Panc1 (cell line): Measurements from ENCODE around the gene ANAPC16. TPM values are rescaled to one million over a fixed set of nuclear protein-coding genes. Genes with fewer than 3 reads are reported as not detected.
"Not testable (repeated sequence)": the region's sequence is repeated elsewhere in the genome, so short reads cannot be mapped to it uniquely, and the experiment has no call there.

Experiments
- ATAC-seq: fragments of 200-7000 bp; cut with Tn5 transposase; 2 replicates; pipeline ENCODE4 v1.9.1; 2020; ENCODE audit warnings: mild to moderate bottlenecking, moderate library complexity
- BruUV-seq: library from RNA; stranded (reverse); fragments of 400-500 nt; replicated peaks from 2 replicates; lab custom pipeline; 2021; lab: Mats Ljungman, UMichigan
- CTCF ChIA-PET: fragments of 300-600 bp; sonication (Branson Sonifier 250); formaldehyde crosslinking; loops from one replicate; lab custom pipeline; 2022; ENCODE audit warnings: antibody characterized with exemption; lab: Charles Lee
- POLR2A ChIA-PET: fragments of 300-600 bp; sonication (Branson Sonifier 250); formaldehyde crosslinking; loops from one replicate; lab custom pipeline; 2022; ENCODE audit warnings: antibody characterized with exemption; lab: Charles Lee
- DNase-seq: peaks from one replicate; pipeline ENCODE4 v3.0.0-alpha.2; 2010; ENCODE audit warnings: low read depth, low spot score
- H3K27ac ChIP-seq: 2 replicates; pipeline ENCODE4 v1.5.1; 2011; ENCODE audit warnings: mild to moderate bottlenecking, low read length, inconsistent platforms
- H3K27me3 ChIP-seq: fragments of 200-500 bp; sonication (Bioruptor generic); 2 replicates; pipeline ENCODE4 v1.6.0; 2014; ENCODE audit warnings: low read length, inconsistent platforms; ENCODE audit not compliant: control insufficient read depth, insufficient read depth
- H3K36me3 ChIP-seq: fragments of 200-500 bp; sonication (Bioruptor generic); 2 replicates; pipeline ENCODE4 v1.5.1; 2014; ENCODE audit warnings: inconsistent platforms, mild to moderate bottlenecking, low read length, moderate library complexity; ENCODE audit not compliant: control insufficient read depth, insufficient read depth
- H3K4me1 ChIP-seq: 2 replicates; pipeline ENCODE4 v1.5.1; 2011; ENCODE audit warnings: inconsistent platforms, mild to moderate bottlenecking, low read length, moderate library complexity; ENCODE audit not compliant: control insufficient read depth, insufficient read depth
- H3K4me3 ChIP-seq, 2 experiments: 2 replicates each; pipeline ENCODE4 v1.5.1; 2011 to 2012; ENCODE audit warnings: low read depth in 2 of 2, low read length in 2 of 2, mild to moderate bottlenecking in 2 of 2, inconsistent platforms in 1 of 2, moderate library complexity in 1 of 2
- H3K9me3 ChIP-seq: fragments of 200-500 bp; sonication (Bioruptor generic); 2 replicates; pipeline ENCODE4 v1.5.1; 2014; ENCODE audit warnings: low read depth, mild to moderate bottlenecking, inconsistent platforms, low read length, moderate library complexity; ENCODE audit not compliant: control insufficient read depth, insufficient read depth
- POLR2AphosphoS5 ChIP-seq: IDR thresholded peaks from 2 replicates; pipeline ENCODE4 v1.6.1; 2012; ENCODE audit warnings: mild to moderate bottlenecking, low read depth, low read length, moderate library complexity
- SIN3A ChIP-seq: IDR thresholded peaks from 2 replicates; pipeline ENCODE4 v1.6.1; 2012; ENCODE audit warnings: low read depth, mild to moderate bottlenecking, low read length, moderate library complexity, borderline replicate concordance; ENCODE audit not compliant: insufficient read depth
- TCF7L2 ChIP-seq: IDR thresholded peaks from 2 replicates; pipeline ENCODE4 v1.6.1; 2011; ENCODE audit warnings: mild to moderate bottlenecking, low read depth, low read length, inconsistent platforms
- in situ Hi-C: cut with HindIII; loops from 2 replicates; pipeline ENCODE4 v1.10.0; 2016; ENCODE audit warnings: low sequenced_read_pairs, low pct_unique_long_range_greater_than_20kb
- intact Hi-C: fragments of 100-400 bp; cut with micrococcal nuclease; formaldehyde crosslinking; loops from one replicate; pipeline ENCODE4 v1.10.0; 2022; ENCODE audit not compliant: unreplicated experiment
- total RNA-seq: library from RNA; stranded (reverse); gene quantifications from one replicate; pipeline ENCODE4 v1.2.1, GENCODE V29; 2021; ENCODE audit not compliant: unreplicated experiment
- TF ChIP-seq, protein P1 (sequence below): fragments of 450-650 bp; IDR thresholded peaks from 2 replicates; pipeline ENCODE4 v1.5.1; 2017; ENCODE audit warnings: mild to moderate bottlenecking
- TF ChIP-seq, protein P2 (sequence below), 2 experiments: IDR thresholded peaks; 2 replicates each; pipeline ENCODE4 v1.6.1; 2011 to 2012; ENCODE audit warnings: low read depth in 2 of 2, control low read depth in 1 of 2, low read length in 1 of 2, mild to moderate bottlenecking in 1 of 2, moderate library complexity in 1 of 2; ENCODE audit not compliant: insufficient read depth in 1 of 2

Gene ANAPC16
- total RNA-seq, 1 experiment from 2014 or later = 110 TPM

DNA sequence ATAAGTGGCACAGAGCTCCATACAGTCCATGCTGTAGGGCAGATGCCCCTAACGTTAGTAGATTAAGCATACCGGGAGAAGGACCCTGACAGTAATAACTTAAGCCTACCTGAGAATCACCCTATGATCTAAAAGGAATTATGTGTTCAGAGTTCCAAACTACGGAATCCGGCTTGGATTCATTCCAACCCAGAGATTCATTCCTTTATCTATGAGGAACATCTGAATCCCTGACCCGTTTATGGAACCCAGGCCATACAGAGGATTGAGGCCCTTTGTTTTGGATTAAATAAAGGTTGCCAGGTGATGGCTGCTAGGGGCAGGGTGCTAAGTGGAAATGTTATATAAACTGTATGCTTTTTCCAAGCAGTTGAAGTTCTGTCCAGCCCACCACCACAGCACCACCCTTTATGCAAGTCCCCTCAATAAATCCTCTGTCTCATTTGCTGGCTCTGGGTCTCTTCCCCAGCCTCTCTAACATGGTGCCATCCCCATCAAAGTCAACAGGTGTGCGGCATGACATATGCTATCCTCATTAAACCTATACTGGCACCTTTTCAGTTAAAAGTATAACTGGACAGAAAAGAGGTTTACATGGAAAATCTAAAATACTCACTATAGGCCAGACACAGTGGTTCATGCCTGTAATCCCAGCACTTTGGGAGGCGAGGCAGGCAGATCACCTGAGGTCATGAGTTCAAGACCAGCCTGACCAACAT lies 9.1 kb upstream of the ANAPC16 start:
- H3K9me3 ChIP-seq = no peaks in the 10 kb centered on the region
- H3K27me3 ChIP-seq = no peaks in the 10 kb centered on the region
- no TSS peak for BruUV-seq
- peak overlapping the region; percentile 25; the same call in 1 of the 2 replicates for H3K27ac ChIP-seq
- ChIA-PET POLR2A (no interaction called here), CTCF (no interaction called here)
- DNase-seq = no peak
- H3K4me1 ChIP-seq = peaks cover 4% of the 10 kb centered on the region
- TF ChIP-seq TCF7L2 = no peak
- no peak for TF ChIP-seq SIN3A
- TF ChIP-seq POLR2AphosphoS5 = no peak
- TF ChIP-seq, protein P1, sequence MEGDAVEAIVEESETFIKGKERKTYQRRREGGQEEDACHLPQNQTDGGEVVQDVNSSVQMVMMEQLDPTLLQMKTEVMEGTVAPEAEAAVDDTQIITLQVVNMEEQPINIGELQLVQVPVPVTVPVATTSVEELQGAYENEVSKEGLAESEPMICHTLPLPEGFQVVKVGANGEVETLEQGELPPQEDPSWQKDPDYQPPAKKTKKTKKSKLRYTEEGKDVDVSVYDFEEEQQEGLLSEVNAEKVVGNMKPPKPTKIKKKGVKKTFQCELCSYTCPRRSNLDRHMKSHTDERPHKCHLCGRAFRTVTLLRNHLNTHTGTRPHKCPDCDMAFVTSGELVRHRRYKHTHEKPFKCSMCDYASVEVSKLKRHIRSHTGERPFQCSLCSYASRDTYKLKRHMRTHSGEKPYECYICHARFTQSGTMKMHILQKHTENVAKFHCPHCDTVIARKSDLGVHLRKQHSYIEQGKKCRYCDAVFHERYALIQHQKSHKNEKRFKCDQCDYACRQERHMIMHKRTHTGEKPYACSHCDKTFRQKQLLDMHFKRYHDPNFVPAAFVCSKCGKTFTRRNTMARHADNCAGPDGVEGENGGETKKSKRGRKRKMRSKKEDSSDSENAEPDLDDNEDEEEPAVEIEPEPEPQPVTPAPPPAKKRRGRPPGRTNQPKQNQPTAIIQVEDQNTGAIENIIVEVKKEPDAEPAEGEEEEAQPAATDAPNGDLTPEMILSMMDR = no peak
- TF ChIP-seq, protein P2, sequence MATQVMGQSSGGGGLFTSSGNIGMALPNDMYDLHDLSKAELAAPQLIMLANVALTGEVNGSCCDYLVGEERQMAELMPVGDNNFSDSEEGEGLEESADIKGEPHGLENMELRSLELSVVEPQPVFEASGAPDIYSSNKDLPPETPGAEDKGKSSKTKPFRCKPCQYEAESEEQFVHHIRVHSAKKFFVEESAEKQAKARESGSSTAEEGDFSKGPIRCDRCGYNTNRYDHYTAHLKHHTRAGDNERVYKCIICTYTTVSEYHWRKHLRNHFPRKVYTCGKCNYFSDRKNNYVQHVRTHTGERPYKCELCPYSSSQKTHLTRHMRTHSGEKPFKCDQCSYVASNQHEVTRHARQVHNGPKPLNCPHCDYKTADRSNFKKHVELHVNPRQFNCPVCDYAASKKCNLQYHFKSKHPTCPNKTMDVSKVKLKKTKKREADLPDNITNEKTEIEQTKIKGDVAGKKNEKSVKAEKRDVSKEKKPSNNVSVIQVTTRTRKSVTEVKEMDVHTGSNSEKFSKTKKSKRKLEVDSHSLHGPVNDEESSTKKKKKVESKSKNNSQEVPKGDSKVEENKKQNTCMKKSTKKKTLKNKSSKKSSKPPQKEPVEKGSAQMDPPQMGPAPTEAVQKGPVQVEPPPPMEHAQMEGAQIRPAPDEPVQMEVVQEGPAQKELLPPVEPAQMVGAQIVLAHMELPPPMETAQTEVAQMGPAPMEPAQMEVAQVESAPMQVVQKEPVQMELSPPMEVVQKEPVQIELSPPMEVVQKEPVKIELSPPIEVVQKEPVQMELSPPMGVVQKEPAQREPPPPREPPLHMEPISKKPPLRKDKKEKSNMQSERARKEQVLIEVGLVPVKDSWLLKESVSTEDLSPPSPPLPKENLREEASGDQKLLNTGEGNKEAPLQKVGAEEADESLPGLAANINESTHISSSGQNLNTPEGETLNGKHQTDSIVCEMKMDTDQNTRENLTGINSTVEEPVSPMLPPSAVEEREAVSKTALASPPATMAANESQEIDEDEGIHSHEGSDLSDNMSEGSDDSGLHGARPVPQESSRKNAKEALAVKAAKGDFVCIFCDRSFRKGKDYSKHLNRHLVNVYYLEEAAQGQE (IDR thresholded peaks at IDR 0.05; ENCODE audit: insufficient read depth in 1 of 2, low read depth in 2 of 2, low read length in 1 of 2) = no peak
- H3K36me3 ChIP-seq = peaks cover 32% of the 10 kb centered on the region
- in situ Hi-C loops (no loop called here), intact Hi-C loops (loop anchor here (10.0 kb wide), 1 partner anchor 82 kb away; no protein-coding TSS in a partner anchor)
- ATAC-seq = no peak
- no peak overlapping the region for H3K4me3 ChIP-seq

DNA sequence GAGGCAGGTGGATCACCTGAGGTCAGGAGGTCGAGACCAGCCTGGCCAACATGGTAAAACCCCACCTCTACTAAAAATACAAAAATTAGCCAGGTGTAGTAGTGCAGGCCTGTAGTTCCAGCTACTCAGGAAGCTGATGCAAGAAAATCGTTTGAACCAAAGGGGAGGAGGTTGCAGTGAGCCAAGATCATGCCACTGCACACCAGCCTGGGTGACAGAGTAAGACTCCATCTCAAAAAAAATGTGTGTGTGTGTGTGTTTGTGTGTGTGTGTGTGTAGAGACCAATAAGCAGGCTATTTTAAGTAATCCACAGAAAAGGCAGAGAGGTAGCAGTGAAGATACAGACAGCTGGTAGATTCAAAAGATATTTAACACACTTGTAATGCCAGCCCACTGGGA lies 7.3 kb upstream of the ANAPC16 start:
- in situ Hi-C loops, ATAC-seq, H3K9me3 ChIP-seq, H3K4me1 ChIP-seq, H3K4me3 ChIP-seq, H3K27me3 ChIP-seq, CTCF ChIA-PET, POLR2A ChIA-PET, BruUV-seq, DNase-seq: not testable (repeated sequence)
- intact Hi-C loops = loop anchor here (10.0 kb wide), 1 partner anchor 84 kb away; no protein-coding TSS in a partner anchor
- H3K27ac ChIP-seq = peak overlapping the region; percentile 40
- peaks cover 23% of the 10 kb centered on the region for H3K36me3 ChIP-seq

DNA sequence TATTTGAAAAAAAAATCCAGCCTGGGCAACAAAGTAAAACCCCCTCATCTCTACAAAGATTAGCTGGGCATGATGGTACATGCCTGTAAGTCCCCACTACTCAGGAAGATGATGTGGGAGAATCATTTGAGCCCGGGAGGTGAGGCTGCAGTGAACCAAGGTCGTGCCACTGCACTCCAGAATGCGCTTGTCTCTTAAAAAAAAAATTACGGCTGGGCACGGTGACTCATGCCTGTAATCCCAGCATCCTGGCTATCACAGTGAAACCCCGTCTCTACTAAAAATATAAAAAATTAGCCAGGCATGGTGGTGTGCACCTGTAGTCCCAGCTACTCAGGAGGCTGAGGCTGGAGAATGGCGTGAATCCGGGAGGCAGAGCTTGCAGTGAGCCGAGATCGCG lies 4.4 kb upstream of the ANAPC16 start:
- H3K36me3 ChIP-seq = peaks cover 16% of the 10 kb centered on the region
- H3K4me3 ChIP-seq, POLR2A ChIA-PET, H3K27me3 ChIP-seq, in situ Hi-C loops, BruUV-seq, DNase-seq, H3K9me3 ChIP-seq, ATAC-seq: not testable (repeated sequence)
- peaks cover 15% of the 10 kb centered on the region for H3K4me1 ChIP-seq
- intact Hi-C loops = loop anchor here (10.0 kb wide), 1 partner anchor 317 kb away; no protein-coding TSS in a partner anchor
- peak overlapping the region; percentile 66 for H3K27ac ChIP-seq
- CTCF ChIA-PET = interaction anchor here (0.7 kb wide), 1 partner anchor 43 kb away, joined by 3 read pairs; no protein-coding TSS in a partner anchor

DNA sequence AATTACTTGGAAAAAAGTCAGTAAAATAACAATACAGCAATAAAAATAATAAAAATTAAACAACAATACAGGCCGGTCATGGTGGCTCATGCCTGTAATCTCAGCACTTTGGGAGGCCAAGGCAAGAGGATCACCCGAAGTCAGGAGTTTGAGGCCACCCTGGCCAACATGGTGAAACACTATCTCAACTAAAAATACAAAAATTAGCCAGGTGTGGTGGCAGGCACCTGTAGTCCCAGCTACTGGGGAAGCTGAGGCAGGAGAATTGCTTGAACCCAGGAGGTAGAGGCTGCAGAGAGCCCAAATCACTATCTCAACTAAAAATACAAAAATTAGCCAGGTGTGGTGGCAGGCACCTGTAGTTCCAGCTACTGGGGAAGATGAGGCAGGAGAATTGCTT lies 4.0 kb upstream of the ANAPC16 start:
- in situ Hi-C loops, H3K27me3 ChIP-seq, DNase-seq, H3K9me3 ChIP-seq, H3K27ac ChIP-seq, BruUV-seq, H3K4me3 ChIP-seq, ATAC-seq: not testable (repeated sequence)
- intact Hi-C loops = loop anchor here (10.0 kb wide), 1 partner anchor 317 kb away; no protein-coding TSS in a partner anchor
- Histone ChIP-seq H3K36me3 (peaks cover 18% of the 10 kb centered on the region), H3K4me1 (peaks cover 15% of the 10 kb centered on the region)
- POLR2A ChIA-PET = interaction anchor here (0.7 kb wide), 1 partner anchor 67 kb away, joined by 5 read pairs; no protein-coding TSS in a partner anchor
- CTCF ChIA-PET = interaction anchor here (0.7 kb wide), 1 partner anchor 42 kb away, joined by 3 read pairs; no protein-coding TSS in a partner anchor
